Gastrocnemius medialis (tissue), 4 donors: ENCODE results near the gene MRGPRX3. TPM values are rescaled to one million over a fixed set of nuclear protein-coding genes. Genes with fewer than 3 reads are reported as not detected.
A peak's percentile ranks its signal among the peaks of the same experiment; 100 is the strongest.

Experiments
- ATAC-seq, 2 donors: fragments of 150-250 bp; one replicate each; pipeline ENCODE4 v1.9.1; 2016
- DNase-seq, 2 donors: peaks; one replicate each; pipeline ENCODE4 v3.0.0-alpha.2; 2019
- H3K27ac ChIP-seq, 4 donors: fragments of 200-600 bp; sonication (generic); 1 replicate in 1 of 4; 2 replicates in 3 of 4; pipeline ENCODE4 v1.5.1; 2016 to 2018; ENCODE audit warnings: mild to moderate bottlenecking in 2 of 4, moderate library complexity in 1 of 4
- H3K27me3 ChIP-seq, 3 donors: fragments of 200-600 bp; sonication (generic) in 2 of 3; 1 replicate in 1 of 3; 2 replicates in 2 of 3; pipeline versions ENCODE4 v1.5.1 to v1.6.0; 2016 to 2019; ENCODE audit warnings: mild to moderate bottlenecking in 1 of 3, moderate library complexity in 1 of 3
- H3K36me3 ChIP-seq, 2 donors: fragments of 200-600 bp; sonication (generic) in 1 of 2; one replicate each; pipeline ENCODE4 v1.5.1; 2017 to 2018
- H3K4me1 ChIP-seq, 2 donors: fragments of 200-600 bp; sonication (generic) in 1 of 2; one replicate each; pipeline ENCODE4 v1.5.1; 2016 to 2017; ENCODE audit warnings: mild to moderate bottlenecking in 2 of 2
- H3K4me3 ChIP-seq, 4 donors: fragments of 200-600 bp; sonication (generic) in 3 of 4; 1 replicate in 1 of 4; 2 replicates in 3 of 4; pipeline ENCODE4 v1.5.1; 2016 to 2019; ENCODE audit warnings: mild to moderate bottlenecking in 2 of 4
- H3K9me3 ChIP-seq, 3 donors: fragments of 200-600 bp; sonication (generic) in 2 of 3; 1 replicate in 1 of 3; 2 replicates in 2 of 3; pipeline ENCODE4 v1.5.1; 2016 to 2019
- CTCF ChIP-seq, 5 experiments: fragments of 450-650 bp in 3 of 5; fragments of 200-600 bp in 2 of 5; sonication (generic) in 2 of 5; IDR thresholded peaks in 4 of 5; conservative IDR thresholded peaks in 1 of 5; 1 replicate in 4 of 5; 2 replicates in 1 of 5; pipeline ENCODE4 v1.5.1; 2016 to 2019; ENCODE audit warnings: antibody characterized with exemption in 5 of 5, mild to moderate bottlenecking in 3 of 5, moderate library complexity in 3 of 5
- POLR2A ChIP-seq, 2 donors: fragments of 450-650 bp; IDR thresholded peaks; one replicate each; pipeline ENCODE4 v1.6.1; 2017; ENCODE audit warnings: antibody characterized with exemption in 2 of 2, mild to moderate bottlenecking in 2 of 2, moderate library complexity in 2 of 2
- in situ Hi-C, 4 donors: fragments of 200-750 bp; cut with MboI; loops; one replicate each; pipeline versions ENCODE4 v1.15.0 to v1.8.0; 2017; ENCODE audit warnings: low sequenced_read_pairs in 4 of 4
- intact Hi-C: fragments of 100-400 bp; cut with DNase I; formaldehyde crosslinking; loops from one replicate; pipeline ENCODE4 v1.15.1; 2023; ENCODE audit warnings: low total_unique reads
- total RNA-seq, 4 donors: library from RNA; depleted of rRNA; stranded (reverse); fragments of >200 nt; gene quantifications; one replicate each; pipeline versions ENCODE4 v1.1.0 to v1.2.3, GENCODE V29; 2016

MRGPRX3 gene
- total RNA-seq, 4 donors from 2014 or later = not detected

GRCh38 chr11:18100926-18101656 is 31.3 kb upstream of the MRGPRX3 start:
- in situ Hi-C loops (loop anchor here in 3 of 4 donors (10.0 to 25.0 kb wide), 2 partner anchors 106 to 636 kb away; partner anchors contain the start of gene IGSF22 (in 2 of the 3)), intact Hi-C loops (no loop called here)
- Histone ChIP-seq H3K4me1 (peaks cover 6 to 12% of the 10 kb centered on the region in 2 donors), H3K36me3 (peaks cover 0 to 33% of the 10 kb centered on the region in 2 donors), H3K4me3 (no peak overlapping the region), H3K9me3 (no peaks in the 10 kb centered on the region), H3K27me3 (no peaks in the 10 kb centered on the region), H3K27ac (no peak overlapping the region)
- ATAC-seq (no peak), DNase-seq (no peak)
- TF ChIP-seq CTCF (IDR thresholded peaks at IDR 0.05 in 4 of 5, conservative IDR thresholded peaks at IDR 0.05 in 1 of 5) (no peak), POLR2A (IDR thresholded peaks at IDR 0.05) (no peak)

- H3K9me3 ChIP-seq = no peaks in the 10 kb centered on the region
- DNase-seq (no peak), ATAC-seq (peak; percentile 12 to 24)
- TF ChIP-seq CTCF (IDR thresholded peaks at IDR 0.05 in 4 of 5, conservative IDR thresholded peaks at IDR 0.05 in 1 of 5) (no peak), POLR2A (IDR thresholded peaks at IDR 0.05) (no peak)
- H3K36me3 ChIP-seq = peaks cover 0 to 31% of the 10 kb centered on the region in 2 donors
- peak overlapping the region; percentile 60 to 76 (median 68) for H3K27ac ChIP-seq
- in situ Hi-C loops (loop anchor here in 3 of 4 donors (10.0 to 25.0 kb wide), 2 partner anchors 110 to 632 kb away; partner anchors contain the start of gene IGSF22 (in 2 of the 3)), intact Hi-C loops (loop anchor here (5.0 kb wide), 2 partner anchors 93 to 113 kb away; partner anchors contain the start of gene SERGEF)
- H3K27me3 ChIP-seq = no peaks in the 10 kb centered on the region
- H3K4me1 ChIP-seq = peaks cover 6 to 12% of the 10 kb centered on the region in 2 donors
- H3K4me3 ChIP-seq = peak overlapping the region; percentile 85 to 96 (median 90)
Observed at GRCh38 chr11:18105086-18105801, 27.1 kb upstream of the MRGPRX3 start.

- H3K27me3 ChIP-seq = no peaks in the 10 kb centered on the region
- peak in 1 of 2 donors; percentile 39 for TF ChIP-seq POLR2A (IDR thresholded peaks at IDR 0.05)
- TF ChIP-seq CTCF (IDR thresholded peaks at IDR 0.05 in 4 of 5, conservative IDR thresholded peaks at IDR 0.05 in 1 of 5) = peak; percentile 26 to 68 (median 49)
- peak within 1 kb of the TSS; percentile 60 to 76 (median 68) for H3K27ac ChIP-seq
- no peaks in the 10 kb centered on the region for H3K9me3 ChIP-seq
- H3K4me3 ChIP-seq = peak within 1 kb of the TSS; percentile 85 to 96 (median 90)
- ATAC-seq = peak; percentile 93 to 95
- intact Hi-C loops = loop anchor here (5.0 kb wide), 2 partner anchors 94 to 114 kb away; partner anchors contain the start of gene SERGEF
- DNase-seq = peak; percentile 67 to 75
- H3K4me1 ChIP-seq = peaks cover 6 to 12% of the 10 kb centered on the region in 2 donors
- peaks cover 0 to 23% of the 10 kb centered on the region in 2 donors for H3K36me3 ChIP-seq
- in situ Hi-C loops = loop anchor here in 3 of 4 donors (10.0 to 25.0 kb wide), 2 partner anchors 111 to 631 kb away; partner anchors contain the start of gene IGSF22 (in 2 of the 3)
Observed at GRCh38 chr11:18105802-18106574, 26.4 kb upstream of the MRGPRX3 start, which contains the start of gene SAAL1. SAAL1 (minus strand) TSS chr11:18106082; CDS start chr11:18106041, 41 bp downstream.

GRCh38 chr11:18106688-18107087 is 25.7 kb upstream of the MRGPRX3 start:
- Histone ChIP-seq H3K4me1 (peaks cover 6 to 12% of the 10 kb centered on the region in 2 donors), H3K9me3 (no peaks in the 10 kb centered on the region), H3K36me3 (peaks cover 0 to 18% of the 10 kb centered on the region in 2 donors), H3K4me3 (peak overlapping the region; percentile 85 to 96 (median 90)), H3K27ac (no peak overlapping the region), H3K27me3 (no peaks in the 10 kb centered on the region)
- DNase-seq = no peak
- ATAC-seq = no peak
- in situ Hi-C loops = loop anchor here in 3 of 4 donors (10.0 to 25.0 kb wide), 2 partner anchors 112 to 631 kb away; partner anchors contain the start of gene IGSF22 (in 2 of the 3)
- TF ChIP-seq CTCF (IDR thresholded peaks at IDR 0.05 in 4 of 5, conservative IDR thresholded peaks at IDR 0.05 in 1 of 5) (no peak), POLR2A (IDR thresholded peaks at IDR 0.05) (no peak)
- intact Hi-C loops = loop anchor here (5.0 kb wide), 2 partner anchors 94 to 114 kb away; partner anchors contain the start of gene SERGEF
